ENCODE results near the gene JARID2.

JARID2 gene

GRCh38 chr6:15269011-15269410 is 23.1 kb downstream of the JARID2 start:
- H3K36me3 ChIP-seq (ENCODE audit: insufficient read depth, low read length): no peaks in the 10 kb centered on the region
- no peak overlapping the region for H3K27ac ChIP-seq (ENCODE audit: low read depth, low read length)
- no peak overlapping the region for H3K4me3 ChIP-seq (ENCODE audit: low read depth in 1 of 2, low read length in 2 of 2)
- no peak overlapping the region for H3K9ac ChIP-seq (ENCODE audit: low read length)
- H3K9me3 ChIP-seq (ENCODE audit: low read length): no peaks in the 10 kb centered on the region
- no peaks in the 10 kb centered on the region for H3K27me3 ChIP-seq (ENCODE audit: control insufficient read depth in 1 of 2, insufficient read depth in 2 of 2, low read length in 2 of 2)
- peaks cover 58% of the 10 kb centered on the region for H3K4me1 ChIP-seq (ENCODE audit: insufficient read depth, low read length)

DNA sequence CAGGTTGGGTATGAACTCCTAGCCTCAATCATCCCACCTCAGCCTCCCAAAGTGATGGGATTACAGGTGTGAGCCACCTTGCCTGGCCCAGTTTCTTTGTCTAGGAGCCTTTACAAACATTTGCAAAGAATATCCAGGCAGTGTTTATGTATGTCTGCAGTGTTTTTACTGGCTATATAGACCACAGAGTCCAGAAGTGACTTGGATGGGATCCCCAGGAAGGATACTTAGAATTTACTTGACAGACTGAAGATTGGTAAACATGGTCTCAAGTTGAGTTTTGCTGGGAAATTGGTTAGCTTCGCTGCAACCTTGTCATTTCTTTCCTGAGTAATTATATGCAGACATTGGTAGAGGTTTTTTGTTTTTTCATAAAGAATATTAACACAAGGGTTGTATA is 23.8 kb downstream of the JARID2 start:
- H3K4me3 ChIP-seq (ENCODE audit: low read depth in 1 of 2, low read length in 2 of 2): no peak overlapping the region
- no peak overlapping the region for H3K9ac ChIP-seq (ENCODE audit: low read length)
- H3K4me1 ChIP-seq (ENCODE audit: insufficient read depth, low read length): peaks cover 52% of the 10 kb centered on the region
- no peak overlapping the region for H3K27ac ChIP-seq (ENCODE audit: low read depth, low read length)
- H3K27me3 ChIP-seq (ENCODE audit: control insufficient read depth in 1 of 2, insufficient read depth in 2 of 2, low read length in 2 of 2): no peaks in the 10 kb centered on the region
- no peaks in the 10 kb centered on the region for H3K9me3 ChIP-seq (ENCODE audit: low read length)
- no peaks in the 10 kb centered on the region for H3K36me3 ChIP-seq (ENCODE audit: insufficient read depth, low read length)

DNA sequence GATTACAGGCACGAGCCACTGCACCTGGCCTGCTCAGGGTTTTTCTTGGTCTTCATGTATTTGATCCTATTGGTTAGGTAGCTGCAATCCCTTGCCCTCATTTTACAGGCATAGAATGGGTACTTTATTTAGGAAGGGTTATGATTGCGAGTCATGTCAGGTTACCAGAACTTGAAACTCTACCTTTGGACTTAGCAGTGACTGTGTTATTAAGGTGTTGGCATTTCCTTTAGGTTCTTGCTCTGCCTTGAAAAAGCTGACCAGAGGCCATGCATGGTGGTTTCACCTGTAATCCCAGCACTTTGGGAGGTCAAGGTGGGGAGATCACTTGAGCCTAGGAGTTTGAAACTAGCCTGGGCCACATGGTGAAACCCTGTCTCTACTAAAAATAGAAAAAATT is 24.5 kb downstream of the JARID2 start:
- no peaks in the 10 kb centered on the region for H3K27me3 ChIP-seq (ENCODE audit: control insufficient read depth in 1 of 2, insufficient read depth in 2 of 2, low read length in 2 of 2)
- no peak overlapping the region for H3K9ac ChIP-seq (ENCODE audit: low read length)
- no peaks in the 10 kb centered on the region for H3K36me3 ChIP-seq (ENCODE audit: insufficient read depth, low read length)
- H3K4me1 ChIP-seq (ENCODE audit: insufficient read depth, low read length): peaks cover 49% of the 10 kb centered on the region
- H3K27ac ChIP-seq (ENCODE audit: low read depth, low read length): no peak overlapping the region
- no peaks in the 10 kb centered on the region for H3K9me3 ChIP-seq (ENCODE audit: low read length)
- H3K4me3 ChIP-seq (ENCODE audit: low read depth in 1 of 2, low read length in 2 of 2): no peak overlapping the region

DNA sequence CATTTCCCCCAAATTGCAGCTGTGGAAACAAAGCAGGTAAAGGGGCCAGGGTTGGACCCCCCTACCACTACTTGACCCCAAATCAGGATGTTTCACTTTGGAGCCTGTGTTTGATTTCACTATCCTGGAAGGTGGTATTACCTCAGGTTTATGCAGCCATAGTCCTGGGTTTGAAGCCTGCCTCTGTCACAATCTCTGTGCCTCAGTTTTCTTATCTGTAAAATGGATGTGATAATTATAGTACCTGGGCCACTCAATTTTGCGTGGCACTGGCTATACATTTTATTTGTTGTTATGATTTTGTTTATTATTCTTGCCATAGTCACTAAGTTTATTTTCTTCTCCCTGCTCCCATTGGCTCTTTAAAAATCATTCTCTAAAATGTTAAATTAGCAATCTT is 26.7 kb downstream of the JARID2 start:
- H3K4me3 ChIP-seq (ENCODE audit: low read depth in 1 of 2, low read length in 2 of 2): no peak overlapping the region
- H3K9me3 ChIP-seq (ENCODE audit: low read length): no peaks in the 10 kb centered on the region
- H3K27me3 ChIP-seq (ENCODE audit: control insufficient read depth in 1 of 2, insufficient read depth in 2 of 2, low read length in 2 of 2): no peaks in the 10 kb centered on the region
- H3K36me3 ChIP-seq (ENCODE audit: insufficient read depth, low read length): no peaks in the 10 kb centered on the region
- no peak overlapping the region for H3K27ac ChIP-seq (ENCODE audit: low read depth, low read length)
- H3K4me1 ChIP-seq (ENCODE audit: insufficient read depth, low read length): peaks cover 32% of the 10 kb centered on the region
- no peak overlapping the region for H3K9ac ChIP-seq (ENCODE audit: low read length)

- peaks cover 17% of the 10 kb centered on the region for H3K4me1 ChIP-seq (ENCODE audit: insufficient read depth, low read length)
These were observed 29.0 kb downstream of the JARID2 start for GRCh38 chr6:15274692-15275387.

DNA sequence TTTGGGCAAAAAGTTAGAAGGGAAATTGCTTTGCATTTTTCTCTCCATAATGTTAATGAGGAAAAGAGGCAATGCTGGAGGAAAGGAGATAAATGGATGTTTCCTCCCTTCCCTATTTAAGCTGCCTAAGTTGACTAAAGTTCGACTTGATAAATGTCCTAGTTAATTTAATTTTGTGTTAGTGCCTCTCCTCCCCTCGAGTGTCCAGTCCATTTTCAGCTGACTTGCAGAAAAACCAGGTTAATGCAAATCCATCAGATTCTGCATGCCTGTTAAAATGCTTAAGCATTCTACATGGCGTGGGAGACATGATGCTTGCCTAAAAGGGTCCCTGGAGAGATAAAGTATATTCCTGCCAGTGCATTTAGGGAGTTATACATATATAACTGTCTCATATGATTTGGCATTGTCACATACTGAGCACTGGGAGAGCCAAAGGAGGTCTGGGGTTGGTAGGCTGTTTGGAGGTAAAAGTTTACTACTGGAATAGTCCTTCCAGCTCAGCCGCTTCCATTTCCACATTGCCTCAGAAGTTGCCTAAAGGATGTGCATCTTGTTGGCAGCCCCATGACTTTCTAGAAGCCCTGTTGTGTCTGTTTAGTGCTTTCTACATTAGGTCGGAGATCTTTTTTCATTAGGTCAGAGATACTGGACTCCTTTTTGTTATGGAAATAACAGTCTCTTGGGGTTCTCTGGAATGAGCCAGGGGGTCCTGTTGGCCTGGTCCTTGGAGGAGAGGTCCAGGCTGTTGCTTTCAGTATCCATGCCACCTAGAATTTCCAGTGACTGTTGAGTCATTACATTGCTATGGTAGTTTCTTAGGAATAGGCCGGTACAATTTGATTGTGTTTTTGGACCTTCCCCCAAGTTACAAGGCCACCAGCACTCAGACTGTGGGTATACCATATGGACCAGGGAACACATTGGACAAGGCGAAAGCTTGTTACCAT is 30.4 kb downstream of the JARID2 start:
- H3K9ac ChIP-seq (ENCODE audit: low read length): no peak overlapping the region
- H3K36me3 ChIP-seq (ENCODE audit: insufficient read depth, low read length): no peaks in the 10 kb centered on the region
- peaks cover 32% of the 10 kb centered on the region for H3K4me1 ChIP-seq (ENCODE audit: insufficient read depth, low read length)
- no peak overlapping the region for H3K4me3 ChIP-seq (ENCODE audit: low read depth in 1 of 2, low read length in 2 of 2)
- no peak overlapping the region for H3K27ac ChIP-seq (ENCODE audit: low read depth, low read length)
- no peaks in the 10 kb centered on the region for H3K9me3 ChIP-seq (ENCODE audit: low read length)
- H3K27me3 ChIP-seq (ENCODE audit: control insufficient read depth in 1 of 2, insufficient read depth in 2 of 2, low read length in 2 of 2): no peaks in the 10 kb centered on the region

More at GRCh38 chr6:15274692-15275387, 29.0 kb downstream of the JARID2 start:
- no peak overlapping the region for H3K27ac ChIP-seq (ENCODE audit: low read depth, low read length)
- H3K4me3 ChIP-seq (ENCODE audit: low read depth in 1 of 2, low read length in 2 of 2): no peak overlapping the region
- no peaks in the 10 kb centered on the region for H3K27me3 ChIP-seq (ENCODE audit: control insufficient read depth in 1 of 2, insufficient read depth in 2 of 2, low read length in 2 of 2)
- H3K9ac ChIP-seq (ENCODE audit: low read length): no peak overlapping the region
- H3K9me3 ChIP-seq (ENCODE audit: low read length): no peaks in the 10 kb centered on the region
- no peaks in the 10 kb centered on the region for H3K36me3 ChIP-seq (ENCODE audit: insufficient read depth, low read length)

- no peak overlapping the region for H3K4me3 ChIP-seq (ENCODE audit: low read depth in 1 of 2, low read length in 2 of 2)
- no peaks in the 10 kb centered on the region for H3K27me3 ChIP-seq (ENCODE audit: control insufficient read depth in 1 of 2, insufficient read depth in 2 of 2, low read length in 2 of 2)
- H3K27ac ChIP-seq (ENCODE audit: low read depth, low read length): no peak overlapping the region
- no peak overlapping the region for H3K9ac ChIP-seq (ENCODE audit: low read length)
- peaks cover 35% of the 10 kb centered on the region for H3K4me1 ChIP-seq (ENCODE audit: insufficient read depth, low read length)
- no peaks in the 10 kb centered on the region for H3K36me3 ChIP-seq (ENCODE audit: insufficient read depth, low read length)
- no peaks in the 10 kb centered on the region for H3K9me3 ChIP-seq (ENCODE audit: low read length)
These were observed 33.3 kb downstream of the JARID2 start for GRCh38 chr6:15279047-15279661.

- peaks cover 34% of the 10 kb centered on the region for H3K4me1 ChIP-seq (ENCODE audit: insufficient read depth, low read length)
- no peaks in the 10 kb centered on the region for H3K27me3 ChIP-seq (ENCODE audit: control insufficient read depth in 1 of 2, insufficient read depth in 2 of 2, low read length in 2 of 2)
- no peak overlapping the region for H3K4me3 ChIP-seq (ENCODE audit: low read depth in 1 of 2, low read length in 2 of 2)
- H3K9me3 ChIP-seq (ENCODE audit: low read length): no peaks in the 10 kb centered on the region
- H3K9ac ChIP-seq (ENCODE audit: low read length): no peak overlapping the region
- no peaks in the 10 kb centered on the region for H3K36me3 ChIP-seq (ENCODE audit: insufficient read depth, low read length)
- H3K27ac ChIP-seq (ENCODE audit: low read depth, low read length): no peak overlapping the region
These were observed 34.2 kb downstream of the JARID2 start for GRCh38 chr6:15280028-15280427.

GRCh38 chr6:15280961-15281360 is 35.1 kb downstream of the JARID2 start:
- H3K27me3 ChIP-seq (ENCODE audit: control insufficient read depth in 1 of 2, insufficient read depth in 2 of 2, low read length in 2 of 2): no peaks in the 10 kb centered on the region
- no peaks in the 10 kb centered on the region for H3K36me3 ChIP-seq (ENCODE audit: insufficient read depth, low read length)
- H3K27ac ChIP-seq (ENCODE audit: low read depth, low read length): no peak overlapping the region
- H3K9me3 ChIP-seq (ENCODE audit: low read length): no peaks in the 10 kb centered on the region
- H3K9ac ChIP-seq (ENCODE audit: low read length): no peak overlapping the region
- H3K4me3 ChIP-seq (ENCODE audit: low read depth in 1 of 2, low read length in 2 of 2): no peak overlapping the region
- peaks cover 28% of the 10 kb centered on the region for H3K4me1 ChIP-seq (ENCODE audit: insufficient read depth, low read length)

- no peaks in the 10 kb centered on the region for H3K9me3 ChIP-seq (ENCODE audit: low read length)
- H3K9ac ChIP-seq (ENCODE audit: low read length): no peak overlapping the region
- H3K4me3 ChIP-seq (ENCODE audit: low read depth in 1 of 2, low read length in 2 of 2): no peak overlapping the region
- H3K27ac ChIP-seq (ENCODE audit: low read depth, low read length): no peak overlapping the region
- H3K27me3 ChIP-seq (ENCODE audit: control insufficient read depth in 1 of 2, insufficient read depth in 2 of 2, low read length in 2 of 2): no peaks in the 10 kb centered on the region
- no peaks in the 10 kb centered on the region for H3K36me3 ChIP-seq (ENCODE audit: insufficient read depth, low read length)
- peaks cover 28% of the 10 kb centered on the region for H3K4me1 ChIP-seq (ENCODE audit: insufficient read depth, low read length)
These were observed 36.5 kb downstream of the JARID2 start for GRCh38 chr6:15282334-15282733.

GRCh38 chr6:15283986-15284361 is 38.1 kb downstream of the JARID2 start:
- Histone ChIP-seq H3K36me3 (ENCODE audit: insufficient read depth, low read length) (no peaks in the 10 kb centered on the region), H3K9ac (ENCODE audit: low read length) (no peak overlapping the region), H3K27ac (ENCODE audit: low read depth, low read length) (no peak overlapping the region), H3K27me3 (ENCODE audit: control insufficient read depth in 1 of 2, insufficient read depth in 2 of 2, low read length in 2 of 2) (no peaks in the 10 kb centered on the region), H3K9me3 (ENCODE audit: low read length) (no peaks in the 10 kb centered on the region), H3K4me3 (ENCODE audit: low read depth in 1 of 2, low read length in 2 of 2) (no peak overlapping the region), H3K4me1 (ENCODE audit: insufficient read depth, low read length) (peaks cover 39% of the 10 kb centered on the region)
